Activated T-helper 1 cell treated with anti-CD3 and anti-CD28 coated beads, Interleukin-12 subunit alpha, Interleukin-12 subunit beta, Interleukin-2, Interleukin-4 antibody, amounts not matched to agents 30 ng/mL and 10 ng/mL and 1 ng/mL, durations not matched to agents 14 hours and 24 hours and 36 hours (primary cell): Measurements from ENCODE around the gene PDE4D. TPM values are rescaled to one million over a fixed set of nuclear protein-coding genes. Genes with fewer than 3 reads are reported as not detected.
A peak's percentile ranks its signal among the peaks of the same experiment; 100 is the strongest.

Source experiments
- DNase-seq: peaks from one replicate; pipeline ENCODE4 v3.0.0; 2021; ENCODE audit warnings: low spot score
- H3K27ac Mint-ChIP-seq: one replicate; pipeline ENCODE4 v1.8.0; 2021; ENCODE audit warnings: mild to moderate bottlenecking, mixed read lengths
- H3K27me3 Mint-ChIP-seq: one replicate; pipeline ENCODE4 v1.8.0; 2022; ENCODE audit warnings: mild to moderate bottlenecking, moderate library complexity, mixed read lengths; ENCODE audit not compliant: insufficient read depth
- H3K36me3 Mint-ChIP-seq: one replicate; pipeline ENCODE4 v1.8.0; 2021; ENCODE audit warnings: low read depth, mixed read lengths
- H3K4me1 Mint-ChIP-seq: one replicate; pipeline ENCODE4 v1.8.0; 2021; ENCODE audit warnings: low read depth, mixed read lengths
- H3K4me3 Mint-ChIP-seq: one replicate; pipeline ENCODE4 v1.8.0; 2021; ENCODE audit warnings: mild to moderate bottlenecking, moderate library complexity, mixed read lengths
- H3K9me3 Mint-ChIP-seq: one replicate; pipeline ENCODE4 v1.8.0; 2021; ENCODE audit warnings: mixed read lengths
- intact Hi-C: fragments of 100-400 bp; cut with micrococcal nuclease; formaldehyde crosslinking; loops from one replicate; pipeline ENCODE4 v1.15.1; 2024
- total RNA-seq: library from RNA; stranded (reverse); gene quantifications from 2 replicates; pipeline ENCODE4 v1.2.3, GENCODE V29; 2022

The PDE4D gene
- total RNA-seq, 1 donor from 2014 or later, result 50.6 TPM

- Mint-ChIP-seq H3K9me3 (no peaks in the 10 kb centered on the region), H3K4me1 (no peaks in the 10 kb centered on the region), H3K27me3 (peaks cover 19% of the 10 kb centered on the region), H3K36me3 (no peaks in the 10 kb centered on the region), H3K27ac (no peak overlapping the region), H3K4me3 (no peak overlapping the region)
- DNase-seq, result no peak
- intact Hi-C loops, result no loop called here
Observed at GRCh38 chr5:59358005-59358861, 535.3 kb downstream of the PDE4D start.

GRCh38 chr5:59357381-59357977 lies 536.0 kb downstream of the PDE4D start:
- intact Hi-C loops, result no loop called here
- H3K4me1 Mint-ChIP-seq, result no peaks in the 10 kb centered on the region
- no peaks in the 10 kb centered on the region for H3K36me3 Mint-ChIP-seq
- H3K27ac Mint-ChIP-seq, result no peak overlapping the region
- H3K4me3 Mint-ChIP-seq, result no peak overlapping the region
- peaks cover 13% of the 10 kb centered on the region for H3K27me3 Mint-ChIP-seq
- H3K9me3 Mint-ChIP-seq, result no peaks in the 10 kb centered on the region
- no peak for DNase-seq

GRCh38 chr5:59356813-59357380 lies 536.6 kb downstream of the PDE4D start:
- H3K36me3 Mint-ChIP-seq, result no peaks in the 10 kb centered on the region
- DNase-seq, result no peak
- no peak overlapping the region for H3K4me3 Mint-ChIP-seq
- H3K4me1 Mint-ChIP-seq, result no peaks in the 10 kb centered on the region
- no peak overlapping the region for H3K27ac Mint-ChIP-seq
- H3K27me3 Mint-ChIP-seq, result peaks cover 11% of the 10 kb centered on the region
- intact Hi-C loops, result no loop called here
- no peaks in the 10 kb centered on the region for H3K9me3 Mint-ChIP-seq

- Mint-ChIP-seq H3K27ac (no peak overlapping the region), H3K4me3 (no peak overlapping the region), H3K36me3 (no peaks in the 10 kb centered on the region), H3K27me3 (peaks cover 8% of the 10 kb centered on the region), H3K9me3 (no peaks in the 10 kb centered on the region), H3K4me1 (no peaks in the 10 kb centered on the region)
- DNase-seq, result no peak
- intact Hi-C loops, result no loop called here
Observed at GRCh38 chr5:59354811-59355210, 538.7 kb downstream of the PDE4D start.

- Mint-ChIP-seq H3K27me3 (peaks cover 8% of the 10 kb centered on the region), H3K4me3 (no peak overlapping the region), H3K9me3 (no peaks in the 10 kb centered on the region), H3K27ac (no peak overlapping the region), H3K36me3 (no peaks in the 10 kb centered on the region), H3K4me1 (no peaks in the 10 kb centered on the region)
- intact Hi-C loops, result no loop called here
- no peak for DNase-seq
Observed at GRCh38 chr5:59354274-59354673, 539.3 kb downstream of the PDE4D start.

GRCh38 chr5:59351076-59351794 lies 542.3 kb downstream of the PDE4D start:
- Mint-ChIP-seq H3K27ac (no peak overlapping the region), H3K4me1 (no peaks in the 10 kb centered on the region), H3K4me3 (no peak overlapping the region), H3K27me3 (peaks cover 6% of the 10 kb centered on the region), H3K9me3 (no peaks in the 10 kb centered on the region), H3K36me3 (no peaks in the 10 kb centered on the region)
- no peak for DNase-seq
- intact Hi-C loops, result no loop called here

- H3K4me1 Mint-ChIP-seq, result no peaks in the 10 kb centered on the region
- no peak overlapping the region for H3K4me3 Mint-ChIP-seq
- H3K36me3 Mint-ChIP-seq, result no peaks in the 10 kb centered on the region
- intact Hi-C loops, result no loop called here
- peaks cover 7% of the 10 kb centered on the region for H3K27me3 Mint-ChIP-seq
- H3K27ac Mint-ChIP-seq, result no peak overlapping the region
- no peak for DNase-seq
- H3K9me3 Mint-ChIP-seq, result no peaks in the 10 kb centered on the region
Observed at GRCh38 chr5:59348189-59348588, 545.3 kb downstream of the PDE4D start.

GRCh38 chr5:59346982-59347381 lies 546.5 kb downstream of the PDE4D start:
- Mint-ChIP-seq H3K4me3 (no peak overlapping the region), H3K27ac (no peak overlapping the region), H3K9me3 (no peaks in the 10 kb centered on the region), H3K36me3 (no peaks in the 10 kb centered on the region), H3K4me1 (no peaks in the 10 kb centered on the region), H3K27me3 (peaks cover 11% of the 10 kb centered on the region)
- intact Hi-C loops, result no loop called here
- DNase-seq, result no peak

- H3K4me3 Mint-ChIP-seq, result no peak overlapping the region
- no peaks in the 10 kb centered on the region for H3K9me3 Mint-ChIP-seq
- intact Hi-C loops, result no loop called here
- no peak overlapping the region for H3K27ac Mint-ChIP-seq
- no peak for DNase-seq
- peaks cover 12% of the 10 kb centered on the region for H3K27me3 Mint-ChIP-seq
- no peaks in the 10 kb centered on the region for H3K4me1 Mint-ChIP-seq
- H3K36me3 Mint-ChIP-seq, result no peaks in the 10 kb centered on the region
Observed at GRCh38 chr5:59346514-59346913, 547.0 kb downstream of the PDE4D start.

GRCh38 chr5:59342181-59342580 lies 551.3 kb downstream of the PDE4D start:
- no peak for DNase-seq
- no peak overlapping the region for H3K4me3 Mint-ChIP-seq
- H3K27me3 Mint-ChIP-seq, result peaks cover 25% of the 10 kb centered on the region
- intact Hi-C loops, result no loop called here
- H3K27ac Mint-ChIP-seq, result no peak overlapping the region
- H3K36me3 Mint-ChIP-seq, result no peaks in the 10 kb centered on the region
- H3K9me3 Mint-ChIP-seq, result no peaks in the 10 kb centered on the region
- H3K4me1 Mint-ChIP-seq, result no peaks in the 10 kb centered on the region

- Mint-ChIP-seq H3K4me1 (no peaks in the 10 kb centered on the region), H3K36me3 (no peaks in the 10 kb centered on the region)
- intact Hi-C loops, result no loop called here
Observed at GRCh38 chr5:59341760-59342159, 551.8 kb downstream of the PDE4D start.

GRCh38 chr5:59341155-59341554 lies 552.4 kb downstream of the PDE4D start:
- peaks cover 23% of the 10 kb centered on the region for H3K27me3 Mint-ChIP-seq

More at GRCh38 chr5:59341760-59342159, 551.8 kb downstream of the PDE4D start:
- Mint-ChIP-seq H3K9me3 (no peaks in the 10 kb centered on the region), H3K4me3 (no peak overlapping the region), H3K27ac (no peak overlapping the region), H3K27me3 (peaks cover 25% of the 10 kb centered on the region)
- DNase-seq, result no peak

GRCh38 chr5:59340637-59341036 lies 552.9 kb downstream of the PDE4D start:
- H3K4me3 Mint-ChIP-seq, result no peak overlapping the region
- H3K27ac Mint-ChIP-seq, result peak overlapping the region; percentile 20
- H3K27me3 Mint-ChIP-seq, result peaks cover 23% of the 10 kb centered on the region
- no peaks in the 10 kb centered on the region for H3K4me1 Mint-ChIP-seq
- DNase-seq, result no peak
- H3K9me3 Mint-ChIP-seq, result no peaks in the 10 kb centered on the region
- intact Hi-C loops, result no loop called here
- H3K36me3 Mint-ChIP-seq, result no peaks in the 10 kb centered on the region

More at GRCh38 chr5:59341155-59341554, 552.4 kb downstream of the PDE4D start:
- no peak for DNase-seq
- Mint-ChIP-seq H3K27ac (no peak overlapping the region), H3K9me3 (no peaks in the 10 kb centered on the region), H3K4me3 (no peak overlapping the region), H3K36me3 (no peaks in the 10 kb centered on the region), H3K4me1 (no peaks in the 10 kb centered on the region)
- intact Hi-C loops, result no loop called here
